ENCODE measurements around the gene NCR3LG1.

- no peak for TF ChIP-seq SPI1 (IDR thresholded peaks at IDR 0.05; ENCODE audit: low read depth, low read length)
- no peak for TF ChIP-seq PAX5 (IDR thresholded peaks at IDR 0.05; ENCODE audit: insufficient read depth, low read length, severe bottlenecking)
- TF ChIP-seq TAF1 (IDR thresholded peaks at IDR 0.05; ENCODE audit: low read depth, low read length): no peak
- no peak for TF ChIP-seq POLR2AphosphoS5 (IDR thresholded peaks at IDR 0.05; ENCODE audit: low read depth, low read length)
- no peak for TF ChIP-seq POLR2A (IDR thresholded peaks at IDR 0.05; ENCODE audit: low read depth, low read length)
- TF ChIP-seq POU2F2 (IDR thresholded peaks at IDR 0.05; ENCODE audit: low read depth, low read length): no peak
Observed at GRCh38 chr11:17386331-17387084, 34.9 kb downstream of the NCR3LG1 start.

Measured in GM12891 (cell line).